Choroid plexus epithelial cell (primary cell): ENCODE results near the gene CHID1.

Experiments used
- DNase-seq: peaks from one replicate; pipeline ENCODE4 v3.0.0-alpha.2; 2010; ENCODE audit warnings: low read depth
- H3K4me3 ChIP-seq: 2 replicates; pipeline ENCODE4 v1.5.1; 2011; ENCODE audit warnings: low read depth, mild to moderate bottlenecking, control low read depth, low read length, moderate library complexity
- TF ChIP-seq, protein P1 (sequence below): conservative IDR thresholded peaks from 2 replicates; pipeline ENCODE4 v1.5.1; 2011; ENCODE audit warnings: low read depth, mild to moderate bottlenecking, control low read depth, inconsistent platforms, low read length, moderate library complexity

CHID1 gene

GRCh38 chr11:869399-870126 lies 41.0 kb downstream of the CHID1 start:
- no peak for DNase-seq
- no peak overlapping the region for H3K4me3 ChIP-seq
- TF ChIP-seq, protein P1, sequence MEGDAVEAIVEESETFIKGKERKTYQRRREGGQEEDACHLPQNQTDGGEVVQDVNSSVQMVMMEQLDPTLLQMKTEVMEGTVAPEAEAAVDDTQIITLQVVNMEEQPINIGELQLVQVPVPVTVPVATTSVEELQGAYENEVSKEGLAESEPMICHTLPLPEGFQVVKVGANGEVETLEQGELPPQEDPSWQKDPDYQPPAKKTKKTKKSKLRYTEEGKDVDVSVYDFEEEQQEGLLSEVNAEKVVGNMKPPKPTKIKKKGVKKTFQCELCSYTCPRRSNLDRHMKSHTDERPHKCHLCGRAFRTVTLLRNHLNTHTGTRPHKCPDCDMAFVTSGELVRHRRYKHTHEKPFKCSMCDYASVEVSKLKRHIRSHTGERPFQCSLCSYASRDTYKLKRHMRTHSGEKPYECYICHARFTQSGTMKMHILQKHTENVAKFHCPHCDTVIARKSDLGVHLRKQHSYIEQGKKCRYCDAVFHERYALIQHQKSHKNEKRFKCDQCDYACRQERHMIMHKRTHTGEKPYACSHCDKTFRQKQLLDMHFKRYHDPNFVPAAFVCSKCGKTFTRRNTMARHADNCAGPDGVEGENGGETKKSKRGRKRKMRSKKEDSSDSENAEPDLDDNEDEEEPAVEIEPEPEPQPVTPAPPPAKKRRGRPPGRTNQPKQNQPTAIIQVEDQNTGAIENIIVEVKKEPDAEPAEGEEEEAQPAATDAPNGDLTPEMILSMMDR = no peak

DNA sequence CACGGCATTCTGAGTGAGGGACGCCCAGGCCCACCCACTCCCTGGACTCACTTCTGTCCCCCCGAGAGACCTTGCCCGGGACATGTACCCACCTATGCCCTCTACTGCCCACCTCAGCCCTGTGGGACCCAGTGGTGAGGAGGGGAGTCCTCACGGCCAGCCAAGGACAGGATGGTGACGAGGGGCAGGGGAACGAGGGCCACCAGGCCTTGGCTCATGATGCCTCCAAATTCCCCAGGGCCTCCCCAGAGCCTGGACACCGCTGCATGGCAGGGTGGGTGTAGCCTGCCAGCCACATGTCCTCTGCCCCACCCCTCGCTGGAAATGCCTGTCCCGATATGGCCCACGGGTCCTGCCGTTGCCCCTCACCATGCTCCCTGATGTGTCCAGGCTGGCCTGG lies 41.8 kb downstream of the CHID1 start:
- no peak overlapping the region for H3K4me3 ChIP-seq
- TF ChIP-seq, protein P1 = no peak
- no peak for DNase-seq

DNA sequence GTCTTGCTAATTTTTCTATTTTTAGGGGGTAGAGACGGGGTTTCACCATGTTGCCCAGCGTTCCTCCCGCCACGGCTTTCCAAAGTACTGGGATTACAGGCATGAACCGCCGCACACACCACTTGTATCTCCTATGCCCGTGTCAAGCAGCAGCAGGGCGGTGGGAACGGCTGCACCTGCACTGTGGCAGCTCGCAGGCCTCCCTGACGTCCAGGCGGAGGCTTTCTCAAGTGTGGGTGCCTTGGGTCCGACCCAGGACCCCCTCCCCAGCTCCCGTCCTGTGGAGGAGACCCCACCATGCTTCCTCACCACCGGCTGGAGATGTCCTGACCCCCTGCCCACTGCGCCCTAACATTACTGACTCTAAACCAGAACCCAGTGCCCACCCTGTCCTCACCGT lies 42.2 kb downstream of the CHID1 start:
- TF ChIP-seq, protein P1 = no peak
- H3K4me3 ChIP-seq = no peak overlapping the region
- DNase-seq = no peak

GRCh38 chr11:867856-868358 lies 42.7 kb downstream of the CHID1 start:
- no peak overlapping the region for H3K4me3 ChIP-seq
- TF ChIP-seq, protein P1 = no peak
- no peak for DNase-seq

DNA sequence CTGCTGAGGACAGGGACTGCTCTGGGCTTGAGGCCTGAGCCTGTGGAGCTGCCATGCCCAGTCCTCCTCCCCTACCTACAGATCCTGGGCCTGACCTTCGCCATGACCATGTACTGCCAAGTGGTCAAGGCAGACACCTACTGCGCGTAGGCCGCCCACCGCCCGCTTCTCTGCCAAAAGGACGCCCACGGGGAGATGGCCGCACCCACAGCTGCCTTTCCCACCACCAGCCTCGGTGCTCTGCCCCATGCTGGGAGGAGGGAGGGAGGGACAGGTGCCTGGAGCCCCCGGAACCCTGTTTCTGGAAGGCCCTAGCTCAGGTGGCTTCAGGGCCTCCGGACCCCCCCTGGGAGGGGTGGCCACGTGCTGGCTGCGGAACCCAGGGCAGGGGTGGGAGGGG lies 44.1 kb downstream of the CHID1 start:
- DNase-seq = no peak
- no peak overlapping the region for H3K4me3 ChIP-seq
- TF ChIP-seq, protein P1 = no peak

GRCh38 chr11:865462-866430 lies 44.9 kb downstream of the CHID1 start:
- H3K4me3 ChIP-seq = no peak overlapping the region
- TF ChIP-seq, protein P1 = no peak
- DNase-seq = no peak
